HepG2 (cell line): ENCODE results near the gene DNAI4. TPM values are rescaled to one million over a fixed set of nuclear protein-coding genes. Genes with fewer than 3 reads are reported as not detected.

Experiments
- CEBPB ChIP-seq: IDR thresholded peaks from 2 replicates; pipeline ENCODE4 v1.6.1; 2011; ENCODE audit warnings: low read depth, low read length, improper control_type of control experiment, borderline replicate concordance
- CHCHD3 ChIP-seq: sonication (generic); formaldehyde crosslinking; IDR thresholded peaks from 2 replicates; pipeline ENCODE4 v1.8.0; 2022; ENCODE audit warnings: mild to moderate bottlenecking, missing genetic modification reagents, moderate library complexity
- EZH2 ChIP-seq: conservative IDR thresholded peaks from 2 replicates; pipeline ENCODE4 v1.6.1; 2012; ENCODE audit warnings: mild to moderate bottlenecking, low read depth, low read length, moderate library complexity
- FOSL1 ChIP-seq: sonication (generic); formaldehyde crosslinking; IDR thresholded peaks from 2 replicates; pipeline ENCODE4 v1.9.0; 2021; ENCODE audit warnings: missing genetic modification reagents, borderline replicate concordance
- FOXK1 ChIP-seq: sonication (generic); formaldehyde crosslinking; IDR thresholded peaks from 2 replicates; pipeline ENCODE4 v1.4.0; 2020; ENCODE audit warnings: low read depth, missing genetic modification reagents, borderline replicate concordance
- NFKB2 ChIP-seq: sonication (generic); formaldehyde crosslinking; IDR thresholded peaks from 2 replicates; pipeline ENCODE4 v1.4.0; 2020; ENCODE audit warnings: missing genetic modification reagents, borderline replicate concordance
- POLR2G ChIP-seq: fragments of 200-400 bp; formaldehyde crosslinking; IDR thresholded peaks from 2 replicates; pipeline ENCODE4 v1.6.1; 2018; ENCODE audit warnings: mild to moderate bottlenecking, low read depth, low read length, moderate library complexity
- RXRA ChIP-seq: sonication (generic); formaldehyde crosslinking; IDR thresholded peaks from 2 replicates; pipeline ENCODE4 v1.5.1; 2020; ENCODE audit warnings: missing genetic modification reagents
- SRSF4 ChIP-seq: fragments of 200-400 bp; formaldehyde crosslinking; IDR thresholded peaks from one replicate; pipeline ENCODE4 v1.6.1; 2018; ENCODE audit warnings: mild to moderate bottlenecking, low read depth, low read length, moderate library complexity; ENCODE audit not compliant: poor library complexity, severe bottlenecking
- ZNF12 ChIP-seq: sonication (generic); formaldehyde crosslinking; IDR thresholded peaks from 2 replicates; pipeline ENCODE4 v1.5.0; 2020; ENCODE audit warnings: missing genetic modification reagents
- ZNF3 ChIP-seq: IDR thresholded peaks from 2 replicates; pipeline ENCODE4 v1.7.0; 2017; ENCODE audit warnings: inconsistent platforms
- ZNF605 ChIP-seq: sonication (generic); formaldehyde crosslinking; IDR thresholded peaks from 2 replicates; pipeline ENCODE4 v1.8.0; 2022; ENCODE audit warnings: mild to moderate bottlenecking, missing genetic modification reagents
- ZNF713 ChIP-seq: sonication (generic); formaldehyde crosslinking; IDR thresholded peaks from 2 replicates; pipeline ENCODE4 v1.4.0; 2020; ENCODE audit warnings: mild to moderate bottlenecking, missing genetic modification reagents
- ZNF792 ChIP-seq: IDR thresholded peaks from 2 replicates; pipeline ENCODE4 v1.6.1; 2016
- ZNF839 ChIP-seq: sonication (generic); formaldehyde crosslinking; IDR thresholded peaks from 2 replicates; pipeline ENCODE4 v1.4.0; 2020; ENCODE audit warnings: missing genetic modification reagents, mild to moderate bottlenecking, borderline replicate concordance
- polyA plus RNA-seq, 8 experiments: library from polyadenylated mRNA; depleted of rRNA in 3 of 8; stranded (reverse) in 7 of 8; unstranded in 1 of 8; fragments of >200 nt; fragmentation: Illumina TruSeq in 4 of 8; extraction: Trizol in 4 of 8; gene quantifications; 2 replicates each; pipeline versions ENCODE4 v1.2.1 to v1.2.3, GENCODE V29; 2011 to 2016; ENCODE audit warnings: low read depth in 4 of 8, missing spikeins in 1 of 8, mixed read lengths in 1 of 8; ENCODE audit not compliant: insufficient read depth in 1 of 8
- total RNA-seq, 5 experiments: library from RNA; depleted of rRNA; stranded (reverse); fragments of >200 nt; fragmentation: Illumina TruSeq; extraction: Trizol; gene quantifications; 2 replicates each; pipeline ENCODE4 v1.2.3, GENCODE V29; 2016; ENCODE audit warnings: low read depth in 1 of 5
- TF ChIP-seq, protein P1 (sequence below): sonication (generic); formaldehyde crosslinking; conservative IDR thresholded peaks from 2 replicates; pipeline ENCODE4 v1.8.0; 2022; ENCODE audit warnings: low read depth, missing genetic modification reagents
- TF ChIP-seq, protein P2 (sequence below): sonication (generic); formaldehyde crosslinking; IDR thresholded peaks from 2 replicates; pipeline ENCODE4 v1.5.1; 2020; ENCODE audit warnings: mild to moderate bottlenecking, missing genetic modification reagents, borderline replicate concordance
- TF ChIP-seq, protein P3 (sequence below), 2 experiments: sonication (generic) in 1 of 2; formaldehyde crosslinking in 1 of 2; IDR thresholded peaks; 2 replicates each; pipeline versions ENCODE4 v1.4.0 to v1.6.1; 2016 to 2020; ENCODE audit warnings: borderline replicate concordance in 1 of 2, low read depth in 1 of 2, mild to moderate bottlenecking in 1 of 2, missing genetic modification reagents in 1 of 2
- TF ChIP-seq, protein P4 (sequence below): IDR thresholded peaks from 2 replicates; pipeline ENCODE4 v1.6.1; 2016
- TF ChIP-seq, protein P5 (sequence below): fragments of 450-650 bp; IDR thresholded peaks from 2 replicates; pipeline ENCODE4 v1.6.1; 2016

Gene DNAI4
- total and polyA plus RNA-seq, 2 of the 13 experiments (the other 11 are each of a cell fraction or from before 2014, with no cell fraction given): 0.04 to 0.08 TPM

DNA sequence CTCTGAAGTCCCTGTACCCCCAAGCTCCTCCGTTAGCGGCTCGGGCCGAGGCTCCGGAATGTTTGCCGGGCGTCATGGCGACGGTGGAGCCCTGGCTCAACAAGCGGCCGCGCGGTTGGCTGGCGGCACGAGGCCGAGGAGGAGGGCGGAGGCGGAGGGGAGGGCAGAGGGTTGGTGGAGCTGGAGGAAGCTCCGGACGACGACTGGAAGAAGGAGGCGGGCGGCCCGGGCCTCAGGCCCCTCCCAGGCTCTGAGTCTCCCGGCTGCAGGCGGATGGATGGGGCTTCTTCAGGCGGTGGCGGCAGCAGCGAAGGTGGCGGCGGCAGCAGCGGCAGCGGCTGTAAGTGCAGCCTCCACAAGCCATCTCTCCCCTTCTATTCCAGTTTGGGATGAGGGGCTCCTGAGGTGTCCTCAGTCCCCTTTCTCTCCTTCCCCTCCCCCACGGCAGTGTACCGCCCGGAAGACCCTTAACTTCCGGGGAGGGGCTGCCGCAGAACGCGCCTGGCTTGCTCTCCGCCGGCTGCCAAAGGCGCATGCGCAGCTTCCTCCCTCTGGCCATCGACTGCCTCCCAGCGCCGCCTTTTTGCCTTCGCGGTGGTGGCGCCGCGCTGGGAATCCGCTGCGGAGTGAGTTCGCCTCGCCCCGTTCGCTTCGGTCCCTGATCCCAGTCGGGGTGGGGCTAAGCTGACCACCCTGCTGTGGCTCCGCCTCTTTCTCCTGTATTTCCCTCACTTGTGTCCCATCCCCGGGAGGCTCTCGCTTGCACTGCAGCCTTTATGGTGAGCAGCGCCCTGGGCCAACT, at the start of gene DNAI4, which contains the start of gene MIER1 (continued):
- TF ChIP-seq SRSF4 (no peak), EZH2 (no peak), ZNF839 (CRISPR knock-in tag) (no peak), ZNF713 (CRISPR knock-in tag) (no peak), ZNF12 (CRISPR knock-in tag) (no peak), NFKB2 (CRISPR knock-in tag) (no peak; the same call in 1 of the 2 replicates), FOSL1 (no peak), CHCHD3 (CRISPR knock-in tag) (no peak), RXRA (CRISPR knock-in tag) (no peak; the same call in 1 of the 2 replicates), ZNF792 (CRISPR knock-in tag) (no peak; the same call in 1 of the 2 replicates), FOXK1 (CRISPR knock-in tag) (peak; percentile 36), ZNF3 (no peak), CEBPB (no peak), ZNF605 (CRISPR knock-in tag) (no peak), POLR2G (peak; percentile 94)
- TF ChIP-seq, protein P1, sequence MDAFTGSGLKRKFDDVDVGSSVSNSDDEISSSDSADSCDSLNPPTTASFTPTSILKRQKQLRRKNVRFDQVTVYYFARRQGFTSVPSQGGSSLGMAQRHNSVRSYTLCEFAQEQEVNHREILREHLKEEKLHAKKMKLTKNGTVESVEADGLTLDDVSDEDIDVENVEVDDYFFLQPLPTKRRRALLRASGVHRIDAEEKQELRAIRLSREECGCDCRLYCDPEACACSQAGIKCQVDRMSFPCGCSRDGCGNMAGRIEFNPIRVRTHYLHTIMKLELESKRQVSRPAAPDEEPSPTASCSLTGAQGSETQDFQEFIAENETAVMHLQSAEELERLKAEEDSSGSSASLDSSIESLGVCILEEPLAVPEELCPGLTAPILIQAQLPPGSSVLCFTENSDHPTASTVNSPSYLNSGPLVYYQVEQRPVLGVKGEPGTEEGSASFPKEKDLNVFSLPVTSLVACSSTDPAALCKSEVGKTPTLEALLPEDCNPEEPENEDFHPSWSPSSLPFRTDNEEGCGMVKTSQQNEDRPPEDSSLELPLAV (CRISPR knock-in tag): no peak
- TF ChIP-seq, protein P2, sequence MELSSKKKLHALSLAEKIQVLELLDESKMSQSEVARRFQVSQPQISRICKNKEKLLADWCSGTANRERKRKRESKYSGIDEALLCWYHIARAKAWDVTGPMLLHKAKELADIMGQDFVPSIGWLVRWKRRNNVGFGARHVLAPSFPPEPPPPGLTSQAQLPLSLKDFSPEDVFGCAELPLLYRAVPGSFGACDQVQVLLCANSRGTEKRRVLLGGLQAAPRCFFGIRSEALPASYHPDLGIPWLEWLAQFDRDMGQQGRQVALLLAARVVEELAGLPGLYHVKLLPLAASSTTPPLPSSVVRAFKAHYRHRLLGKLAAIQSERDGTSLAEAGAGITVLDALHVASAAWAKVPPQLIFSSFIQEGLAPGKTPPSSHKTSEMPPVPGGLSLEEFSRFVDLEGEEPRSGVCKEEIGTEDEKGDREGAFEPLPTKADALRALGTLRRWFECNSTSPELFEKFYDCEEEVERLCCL (CRISPR knock-in tag): no peak
- TF ChIP-seq, protein P3, sequence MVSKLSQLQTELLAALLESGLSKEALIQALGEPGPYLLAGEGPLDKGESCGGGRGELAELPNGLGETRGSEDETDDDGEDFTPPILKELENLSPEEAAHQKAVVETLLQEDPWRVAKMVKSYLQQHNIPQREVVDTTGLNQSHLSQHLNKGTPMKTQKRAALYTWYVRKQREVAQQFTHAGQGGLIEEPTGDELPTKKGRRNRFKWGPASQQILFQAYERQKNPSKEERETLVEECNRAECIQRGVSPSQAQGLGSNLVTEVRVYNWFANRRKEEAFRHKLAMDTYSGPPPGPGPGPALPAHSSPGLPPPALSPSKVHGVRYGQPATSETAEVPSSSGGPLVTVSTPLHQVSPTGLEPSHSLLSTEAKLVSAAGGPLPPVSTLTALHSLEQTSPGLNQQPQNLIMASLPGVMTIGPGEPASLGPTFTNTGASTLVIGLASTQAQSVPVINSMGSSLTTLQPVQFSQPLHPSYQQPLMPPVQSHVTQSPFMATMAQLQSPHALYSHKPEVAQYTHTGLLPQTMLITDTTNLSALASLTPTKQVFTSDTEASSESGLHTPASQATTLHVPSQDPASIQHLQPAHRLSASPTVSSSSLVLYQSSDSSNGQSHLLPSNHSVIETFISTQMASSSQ (IDR thresholded peaks at IDR 0.05; ENCODE audit: low read depth): no peak
- TF ChIP-seq, protein P3 (CRISPR knock-in tag; IDR thresholded peaks at IDR 0.05; ENCODE audit: borderline replicate concordance): peak; percentile 27; the same call in 1 of the 2 replicates
- TF ChIP-seq, protein P4, sequence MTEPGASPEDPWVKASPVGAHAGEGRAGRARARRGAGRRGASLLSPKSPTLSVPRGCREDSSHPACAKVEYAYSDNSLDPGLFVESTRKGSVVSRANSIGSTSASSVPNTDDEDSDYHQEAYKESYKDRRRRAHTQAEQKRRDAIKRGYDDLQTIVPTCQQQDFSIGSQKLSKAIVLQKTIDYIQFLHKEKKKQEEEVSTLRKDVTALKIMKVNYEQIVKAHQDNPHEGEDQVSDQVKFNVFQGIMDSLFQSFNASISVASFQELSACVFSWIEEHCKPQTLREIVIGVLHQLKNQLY: no peak
- TF ChIP-seq, protein P5, sequence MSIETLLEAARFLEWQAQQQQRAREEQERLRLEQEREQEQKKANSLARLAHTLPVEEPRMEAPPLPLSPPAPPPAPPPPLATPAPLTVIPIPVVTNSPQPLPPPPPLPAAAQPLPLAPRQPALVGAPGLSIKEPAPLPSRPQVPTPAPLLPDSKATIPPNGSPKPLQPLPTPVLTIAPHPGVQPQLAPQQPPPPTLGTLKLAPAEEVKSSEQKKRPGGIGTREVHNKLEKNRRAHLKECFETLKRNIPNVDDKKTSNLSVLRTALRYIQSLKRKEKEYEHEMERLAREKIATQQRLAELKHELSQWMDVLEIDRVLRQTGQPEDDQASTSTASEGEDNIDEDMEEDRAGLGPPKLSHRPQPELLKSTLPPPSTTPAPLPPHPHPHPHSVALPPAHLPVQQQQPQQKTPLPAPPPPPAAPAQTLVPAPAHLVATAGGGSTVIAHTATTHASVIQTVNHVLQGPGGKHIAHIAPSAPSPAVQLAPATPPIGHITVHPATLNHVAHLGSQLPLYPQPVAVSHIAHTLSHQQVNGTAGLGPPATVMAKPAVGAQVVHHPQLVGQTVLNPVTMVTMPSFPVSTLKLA: peak; percentile 48; the same call in 1 of the 2 replicates
